ENCODE measurements around the gene SCRN2.
A peak's percentile ranks its signal among the peaks of the same experiment; 100 is the strongest.

- TF ChIP-seq CTCF (IDR thresholded peaks at IDR 0.05): peak; percentile 44
- TF ChIP-seq EZH2 (IDR thresholded peaks at IDR 0.05): no peak
- no peak for TF ChIP-seq EZH2phosphoT487 (IDR thresholded peaks at IDR 0.05)
Measured at GRCh38 chr17:47831003-47831933, 9.8 kb downstream of the SCRN2 start, which contains the start of the genes LRRC46 and MRPL10.
